HCT116 (cell line): ENCODE results near the gene TARBP2. TPM values are rescaled to one million over a fixed set of nuclear protein-coding genes. Genes with fewer than 3 reads are reported as not detected.

ENCODE experiments used
- ATAC-seq: fragments of 200-7000 bp; cut with Tn5 transposase; 2 replicates; pipeline ENCODE4 v1.9.1; 2020; ENCODE audit warnings: mild to moderate bottlenecking, moderate library complexity
- BruUV-seq: library from RNA; stranded (reverse); fragments of 400-500 nt; replicated peaks from 2 replicates; lab custom pipeline; 2021; lab: Mats Ljungman, UMichigan
- CTCF ChIA-PET: fragments of 300-600 bp; sonication (Branson Sonifier 250); formaldehyde crosslinking; loops from one replicate; lab custom pipeline; 2021; ENCODE audit warnings: antibody characterized with exemption; lab: Charles Lee
- POLR2A ChIA-PET: fragments of 300-600, 350-600 bp; sonication (Branson Sonifier 250); formaldehyde crosslinking; loops from one replicate; lab custom pipeline; 2021; ENCODE audit warnings: antibody characterized with exemption; lab: Charles Lee
- RAD21 ChIA-PET, 2 experiments: fragments of 300-600 bp; sonication (Branson Sonifier 250); formaldehyde crosslinking; loops; one replicate each; lab custom pipeline; 2023; ENCODE audit warnings: low total read pairs in 2 of 2; ENCODE audit not compliant: uncharacterized antibody in 2 of 2, unreplicated experiment in 2 of 2, low non-redundant PET in 1 of 2; lab: Charles Lee
- DNase-seq: peaks from one replicate; pipeline ENCODE4 v3.0.0-alpha.2; 2010; ENCODE audit warnings: low read depth, low spot score
- H2AFZ ChIP-seq: fragments of 200-600 bp; shearing (Covaris generic), sonication (generic); 2 replicates; pipeline ENCODE4 v1.6.1; 2017; ENCODE audit warnings: low read depth, mixed run types, mixed read lengths, antibody characterized with exemption, low read length; ENCODE audit not compliant: poor library complexity, severe bottlenecking
- H3K27ac ChIP-seq: 2 replicates; pipeline ENCODE4 v1.5.1; 2012; ENCODE audit warnings: low read depth, low read length
- H3K27me3 ChIP-seq: fragments of 200-600 bp; sonication (generic); 2 replicates; pipeline ENCODE4 v1.6.1; 2016; ENCODE audit warnings: mixed run types, low read length, mixed read lengths; ENCODE audit not compliant: insufficient read depth
- H3K36me3 ChIP-seq, 2 experiments: fragments of 200-500 bp in 1 of 2; fragments of 200-600 bp in 1 of 2; sonication (Bioruptor generic) in 1 of 2; sonication (generic) in 1 of 2; 2 replicates each; pipeline versions ENCODE4 v1.5.1 to v1.6.1; 2014 to 2016; ENCODE audit warnings: low read length in 2 of 2, inconsistent platforms in 1 of 2, mixed read lengths in 1 of 2, mixed run types in 1 of 2; ENCODE audit not compliant: insufficient read depth in 2 of 2, control insufficient read depth in 1 of 2
- H3K4me1 ChIP-seq, 2 experiments: fragments of 200-600 bp in 1 of 2; sonication (generic) in 1 of 2; 2 replicates each; pipeline versions ENCODE4 v1.5.1 to v1.6.1; 2012 to 2017; ENCODE audit warnings: low read length in 2 of 2, inconsistent platforms in 1 of 2, mild to moderate bottlenecking in 1 of 2, mixed read lengths in 1 of 2, mixed run types in 1 of 2, moderate library complexity in 1 of 2; ENCODE audit not compliant: insufficient read depth in 2 of 2, control insufficient read depth in 1 of 2
- H3K4me2 ChIP-seq: fragments of 200-600 bp; sonication (generic); 2 replicates; pipeline ENCODE4 v1.6.1; 2017; ENCODE audit warnings: mixed run types, low read length, mixed read lengths
- H3K4me3 ChIP-seq, 2 experiments: fragments of 200-600 bp in 1 of 2; sonication (generic) in 1 of 2; replicated peaks in 1 of 2; 2 replicates each; pipeline ENCODE4 v1.5.1; 2011 to 2016; ENCODE audit warnings: low read length in 2 of 2, control low read depth in 1 of 2, low read depth in 1 of 2, mild to moderate bottlenecking in 1 of 2, mixed read lengths in 1 of 2, mixed run types in 1 of 2
- H3K79me2 ChIP-seq: fragments of 200-600 bp; sonication (generic); 2 replicates; pipeline ENCODE4 v1.6.1; 2017; ENCODE audit warnings: mild to moderate bottlenecking, mixed run types, low read length, moderate library complexity, mixed read lengths; ENCODE audit not compliant: insufficient read depth
- H3K9ac ChIP-seq: fragments of 200-600 bp; sonication (generic); 2 replicates; pipeline ENCODE4 v1.6.1; 2016; ENCODE audit warnings: low read length, mixed read lengths
- H3K9me2 ChIP-seq: fragments of 200-600 bp; sonication (generic), shearing (Covaris generic); 2 replicates; pipeline ENCODE4 v1.6.1; 2017; ENCODE audit warnings: mixed run types, mild to moderate bottlenecking, moderate library complexity; ENCODE audit not compliant: insufficient read depth
- H3K9me3 ChIP-seq, 2 experiments: fragments of 200-500 bp in 1 of 2; fragments of 200-600 bp in 1 of 2; sonication (Bioruptor generic) in 1 of 2; sonication (generic) in 1 of 2; 2 replicates each; pipeline ENCODE4 v1.6.1; 2014 to 2017; ENCODE audit warnings: low read length in 2 of 2, mixed read lengths in 2 of 2, inconsistent platforms in 1 of 2, low read depth in 1 of 2, mild to moderate bottlenecking in 1 of 2, mixed run types in 1 of 2, moderate library complexity in 1 of 2; ENCODE audit not compliant: control insufficient read depth in 1 of 2, insufficient read depth in 1 of 2
- H4K20me1 ChIP-seq: fragments of 200-600 bp; sonication (generic), shearing (Covaris generic); 2 replicates; pipeline ENCODE4 v1.6.1; 2017; ENCODE audit warnings: mixed run types, mild to moderate bottlenecking, moderate library complexity; ENCODE audit not compliant: insufficient read depth
- ATF3 ChIP-seq: IDR thresholded peaks from 2 replicates; pipeline ENCODE4 v1.6.1; 2012
- CEBPB ChIP-seq: IDR thresholded peaks from 2 replicates; pipeline ENCODE4 v1.6.1; 2012; ENCODE audit warnings: low read depth
- CTCF ChIP-seq, 3 experiments: fragments of 200-600 bp in 1 of 3; sonication (generic) in 1 of 3; IDR thresholded peaks in 2 of 3; conservative IDR thresholded peaks in 1 of 3; 2 replicates each; pipeline ENCODE4 v1.5.1; 2012 to 2017; ENCODE audit warnings: low read depth in 2 of 3, low read length in 2 of 3, antibody characterized with exemption in 1 of 3, borderline replicate concordance in 1 of 3, control low read depth in 1 of 3, mild to moderate bottlenecking in 1 of 3, mixed read lengths in 1 of 3, mixed run types in 1 of 3, moderate library complexity in 1 of 3; ENCODE audit not compliant: insufficient read depth in 1 of 3
- EGR1 ChIP-seq: IDR thresholded peaks from 2 replicates; pipeline ENCODE4 v1.6.1; 2012; ENCODE audit warnings: low read depth
- ELF1 ChIP-seq: IDR thresholded peaks from 2 replicates; pipeline ENCODE4 v1.6.1; 2012; ENCODE audit warnings: low read depth, borderline replicate concordance
- EZH2 ChIP-seq: fragments of 200-600 bp; sonication (generic); IDR thresholded peaks from 2 replicates; pipeline ENCODE4 v1.6.1; 2017; ENCODE audit warnings: antibody characterized with exemption, mixed run types
- FOSL1 ChIP-seq: IDR thresholded peaks from 2 replicates; pipeline ENCODE4 v1.6.1; 2012; ENCODE audit warnings: low read depth
- JUND ChIP-seq: IDR thresholded peaks from 2 replicates; pipeline ENCODE4 v1.6.1; 2012
- POLR2AphosphoS5 ChIP-seq: IDR thresholded peaks from 2 replicates; pipeline ENCODE4 v1.6.1; 2011; ENCODE audit warnings: mild to moderate bottlenecking, low read depth, low read length, moderate library complexity
- REST ChIP-seq: IDR thresholded peaks from 2 replicates; pipeline ENCODE4 v1.6.1; 2012; ENCODE audit warnings: low read depth
- SIN3A ChIP-seq: IDR thresholded peaks from 2 replicates; pipeline ENCODE4 v1.6.1; 2012; ENCODE audit warnings: low read depth
- SRF ChIP-seq: IDR thresholded peaks from 2 replicates; pipeline ENCODE4 v1.6.1; 2012; ENCODE audit warnings: low read depth
- TCF7L2 ChIP-seq: IDR thresholded peaks from 2 replicates; pipeline ENCODE4 v1.7.0; 2011; ENCODE audit warnings: borderline replicate concordance, inconsistent platforms; ENCODE audit not compliant: insufficient read depth, insufficient read length; ENCODE audit errors: extremely low read depth
- ZFX ChIP-seq: fragments of 450-650 bp; IDR thresholded peaks from 2 replicates; pipeline ENCODE4 v1.6.1; 2017
- intact Hi-C: fragments of 100-400 bp; cut with micrococcal nuclease; formaldehyde crosslinking; loops from 2 replicates; pipeline ENCODE4 v1.10.0; 2022
- total RNA-seq: library from RNA; stranded (reverse); gene quantifications from one replicate; pipeline ENCODE4 v1.2.1, GENCODE V29; 2021; ENCODE audit not compliant: unreplicated experiment
- TF ChIP-seq, protein P1 (sequence below): IDR thresholded peaks from 2 replicates; pipeline ENCODE4 v1.6.1; 2011; ENCODE audit warnings: mild to moderate bottlenecking, low read length, moderate library complexity; ENCODE audit not compliant: insufficient replicate concordance; ENCODE audit errors: extremely low read depth
- TF ChIP-seq, protein P2 (sequence below): IDR thresholded peaks from 2 replicates; pipeline ENCODE4 v1.6.1; 2012

Gene TARBP2
- total RNA-seq, 1 experiment from 2014 or later: 40.1 TPM

- TF ChIP-seq ATF3: no peak
- TF ChIP-seq ZFX: no peak
- no peak for TF ChIP-seq SRF
- no peak for TF ChIP-seq SIN3A
- TF ChIP-seq CEBPB: no peak
- TF ChIP-seq CTCF (IDR thresholded peaks at IDR 0.05 in 2 of 3, conservative IDR thresholded peaks at IDR 0.05 in 1 of 3; ENCODE audit: borderline replicate concordance in 1 of 3, insufficient read depth in 1 of 3, low read depth in 2 of 3, low read length in 2 of 3): no peak
- no peak for TF ChIP-seq FOSL1
- no peak for TF ChIP-seq EGR1
- TF ChIP-seq, protein P1, sequence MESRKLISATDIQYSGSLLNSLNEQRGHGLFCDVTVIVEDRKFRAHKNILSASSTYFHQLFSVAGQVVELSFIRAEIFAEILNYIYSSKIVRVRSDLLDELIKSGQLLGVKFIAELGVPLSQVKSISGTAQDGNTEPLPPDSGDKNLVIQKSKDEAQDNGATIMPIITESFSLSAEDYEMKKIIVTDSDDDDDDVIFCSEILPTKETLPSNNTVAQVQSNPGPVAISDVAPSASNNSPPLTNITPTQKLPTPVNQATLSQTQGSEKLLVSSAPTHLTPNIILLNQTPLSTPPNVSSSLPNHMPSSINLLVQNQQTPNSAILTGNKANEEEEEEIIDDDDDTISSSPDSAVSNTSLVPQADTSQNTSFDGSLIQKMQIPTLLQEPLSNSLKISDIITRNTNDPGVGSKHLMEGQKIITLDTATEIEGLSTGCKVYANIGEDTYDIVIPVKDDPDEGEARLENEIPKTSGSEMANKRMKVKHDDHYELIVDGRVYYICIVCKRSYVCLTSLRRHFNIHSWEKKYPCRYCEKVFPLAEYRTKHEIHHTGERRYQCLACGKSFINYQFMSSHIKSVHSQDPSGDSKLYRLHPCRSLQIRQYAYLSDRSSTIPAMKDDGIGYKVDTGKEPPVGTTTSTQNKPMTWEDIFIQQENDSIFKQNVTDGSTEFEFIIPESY: no peak
- no peak for TF ChIP-seq REST
- TF ChIP-seq ELF1: no peak
- no peak for TF ChIP-seq POLR2AphosphoS5
- TF ChIP-seq JUND: no peak
- TF ChIP-seq TCF7L2: no peak
- no peak for TF ChIP-seq EZH2
- TF ChIP-seq, protein P2, sequence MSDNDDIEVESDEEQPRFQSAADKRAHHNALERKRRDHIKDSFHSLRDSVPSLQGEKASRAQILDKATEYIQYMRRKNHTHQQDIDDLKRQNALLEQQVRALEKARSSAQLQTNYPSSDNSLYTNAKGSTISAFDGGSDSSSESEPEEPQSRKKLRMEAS: no peak
- ChIA-PET POLR2A (no interaction called here), RAD21 (no interaction called here), CTCF (no interaction called here)
- Histone ChIP-seq H3K27me3 (no peaks in the 10 kb centered on the region), H4K20me1 (no peaks in the 10 kb centered on the region), H3K79me2 (no peaks in the 10 kb centered on the region), H3K9ac (no peak overlapping the region), H3K9me3 (no peaks in the 10 kb centered on the region), H3K9me2 (no peaks in the 10 kb centered on the region), H2AFZ (no peak overlapping the region), H3K4me2 (no peak overlapping the region), H3K27ac (no peak overlapping the region), H3K4me3 (no peak overlapping the region), H3K36me3 (peaks cover 2 to 19% of the 10 kb centered on the region in 2 experiments), H3K4me1 (no peaks in the 10 kb centered on the region)
- BruUV-seq: no TSS peak
- DNase-seq: no peak
- intact Hi-C loops: no loop called here
- ATAC-seq: no peak
These were observed 22.0 kb downstream of the TARBP2 start for GRCh38 chr12:53523131-53523530.
